GM19372 (cell line): Measurements from ENCODE around the gene EPS8.

Experiments used
- ATAC-seq: cut with Tn5 transposase; IDR thresholded peaks from one replicate; pipeline ENCODE4 v1.9.1; 2021; ENCODE audit warnings: mild to moderate bottlenecking, low read depth, moderate library complexity; ENCODE audit not compliant: unreplicated experiment

Gene EPS8

DNA sequence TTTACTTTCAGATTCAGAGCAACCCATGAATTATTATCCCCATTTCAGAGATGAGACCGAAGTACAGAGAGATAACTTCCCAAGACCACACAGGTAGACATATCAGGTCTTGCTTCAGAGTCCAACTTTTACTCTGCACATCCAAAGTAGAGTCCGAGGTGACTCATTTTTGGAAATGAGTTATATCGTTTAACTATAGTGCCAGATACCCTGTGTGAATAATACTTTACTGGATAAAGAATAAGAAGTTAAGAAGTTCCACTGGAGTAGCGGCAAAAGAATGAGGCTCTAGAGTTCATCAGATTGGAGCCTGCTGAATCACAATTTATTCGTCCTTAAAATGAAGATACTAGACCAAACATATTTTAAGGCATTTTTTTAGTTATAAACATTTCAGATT lies 124.7 kb downstream of the EPS8 start:
- no peak for ATAC-seq

DNA sequence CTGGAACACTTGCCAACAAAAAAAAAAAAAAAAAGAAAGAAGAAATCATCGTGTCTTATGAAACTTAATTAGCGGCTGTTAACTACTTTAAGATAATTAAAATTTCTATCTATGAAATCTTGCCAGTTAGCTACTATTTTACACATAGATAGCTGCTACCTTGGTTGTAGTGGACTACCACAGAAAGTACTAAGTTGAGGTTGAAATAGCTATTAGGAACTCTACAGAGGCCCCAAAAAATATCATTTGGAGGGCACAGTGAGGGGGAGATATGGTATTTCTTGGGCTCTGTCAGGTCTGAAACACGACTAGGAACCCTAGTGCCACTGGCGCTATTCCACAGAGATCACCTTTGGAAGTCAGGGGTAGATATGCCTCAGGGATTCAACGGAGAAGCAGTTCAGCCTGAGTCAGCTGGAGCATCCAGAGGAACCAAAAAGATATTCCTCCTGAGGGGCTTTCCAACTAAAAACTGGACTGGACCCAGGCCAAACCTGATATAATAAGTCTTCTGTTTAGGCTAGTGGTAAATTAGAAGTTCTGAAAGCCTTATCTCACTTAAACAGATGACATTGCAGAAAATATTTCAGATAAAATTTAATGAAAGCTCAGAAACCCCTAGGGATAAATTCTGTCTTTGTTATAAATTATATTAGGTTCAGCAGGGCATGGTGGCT lies 126.1 kb downstream of the EPS8 start:
- ATAC-seq, result no peak

DNA sequence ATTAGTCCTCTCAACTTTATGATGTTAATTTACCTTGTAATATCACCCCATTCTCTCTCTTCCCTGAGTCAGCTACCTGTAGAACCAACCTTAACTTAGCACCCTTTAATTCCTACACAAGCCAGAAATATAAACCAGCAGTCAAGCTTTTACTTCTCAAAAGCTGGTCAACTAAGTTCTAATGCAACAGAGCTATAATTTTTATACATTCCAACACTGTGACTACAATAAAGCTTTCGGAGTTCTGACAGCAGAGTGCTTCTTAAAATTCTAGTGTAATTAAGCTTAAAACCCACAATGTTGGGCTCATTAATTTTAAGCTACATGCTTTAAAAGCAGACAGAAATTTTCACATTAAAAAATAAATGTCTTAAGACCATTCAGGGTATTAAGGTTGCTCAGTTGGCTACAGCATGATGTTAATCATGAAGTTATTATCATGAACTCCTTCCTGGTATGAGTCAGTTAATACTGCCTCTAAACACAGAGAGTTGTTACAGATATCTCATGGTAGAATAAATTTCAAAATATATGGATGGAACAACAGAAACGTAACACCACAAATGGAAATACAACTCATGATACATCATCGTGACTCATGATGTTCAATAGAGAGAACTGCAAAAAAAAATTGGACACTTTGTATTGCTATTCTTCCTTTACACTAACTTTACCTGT lies 126.7 kb downstream of the EPS8 start:
- no peak for ATAC-seq

DNA sequence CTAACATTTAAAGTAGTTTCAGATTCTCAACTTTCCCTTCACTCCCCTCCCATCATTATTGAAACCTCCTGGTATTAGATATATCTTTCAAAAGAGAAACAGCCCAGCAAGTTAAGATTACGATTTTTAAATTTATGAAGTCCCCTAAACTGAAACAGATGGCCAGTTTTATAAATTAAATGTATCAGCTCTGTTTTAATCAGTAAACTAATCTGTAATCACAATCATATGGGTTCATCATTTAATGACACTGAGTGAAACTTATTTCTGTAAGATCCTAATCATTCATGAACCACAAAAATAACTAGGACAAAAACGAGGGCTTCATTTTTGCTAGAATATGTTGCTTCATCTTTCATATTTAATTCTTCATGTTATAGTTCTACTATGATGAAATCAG lies 137.8 kb downstream of the EPS8 start:
- no peak for ATAC-seq

DNA sequence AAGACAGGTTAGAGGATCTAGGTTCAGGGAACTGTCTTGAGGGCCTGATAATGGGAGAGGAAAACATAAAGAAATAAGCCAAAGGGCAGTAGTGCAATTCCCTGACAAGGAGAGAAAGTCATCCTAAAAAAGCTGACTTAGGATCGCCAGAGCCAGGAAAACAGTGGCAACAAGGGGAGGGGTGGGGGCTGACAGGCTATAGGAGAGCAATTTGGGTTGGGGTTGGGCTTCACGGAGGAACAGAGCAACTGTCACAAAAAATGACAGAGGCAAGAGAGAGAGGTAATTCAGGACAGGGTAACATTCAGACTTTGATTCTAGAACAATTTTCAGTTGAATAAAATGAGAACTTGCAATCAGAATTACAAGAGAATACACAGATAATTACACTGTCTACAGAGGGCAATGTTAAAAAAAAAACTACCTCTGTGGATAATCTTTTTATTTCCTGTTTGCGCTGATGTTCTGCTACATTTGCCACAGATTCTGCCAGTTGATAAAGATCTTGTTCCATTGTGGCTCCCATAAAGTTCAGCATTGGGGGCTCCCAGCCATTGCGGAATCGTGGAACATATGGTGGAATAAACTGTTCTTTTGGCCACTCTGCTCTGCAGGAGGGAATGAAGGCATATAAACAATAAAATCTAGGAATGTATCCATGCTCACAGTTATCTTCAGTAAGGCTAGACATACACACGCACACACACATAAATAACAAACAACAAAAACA lies 138.6 kb downstream of the EPS8 start:
- no peak for ATAC-seq

DNA sequence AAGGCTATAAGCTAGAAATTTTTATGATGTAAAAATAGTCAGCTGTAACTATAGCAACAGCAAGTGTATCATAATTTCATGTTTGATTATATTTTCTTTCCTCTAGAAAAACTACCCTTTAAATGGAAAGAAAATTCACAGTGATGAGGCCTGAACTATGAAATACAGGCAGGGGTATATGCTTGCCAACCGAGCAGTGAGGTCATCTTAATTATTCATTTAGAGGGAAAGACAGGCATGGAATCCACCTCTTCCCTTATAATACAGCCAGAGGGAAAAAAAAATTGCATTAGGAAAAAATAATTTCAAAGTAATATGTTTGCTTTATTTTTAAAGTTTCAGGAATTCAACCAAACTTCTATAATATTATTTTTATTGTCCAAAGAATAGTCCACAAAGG lies 139.8 kb downstream of the EPS8 start:
- no peak for ATAC-seq

DNA sequence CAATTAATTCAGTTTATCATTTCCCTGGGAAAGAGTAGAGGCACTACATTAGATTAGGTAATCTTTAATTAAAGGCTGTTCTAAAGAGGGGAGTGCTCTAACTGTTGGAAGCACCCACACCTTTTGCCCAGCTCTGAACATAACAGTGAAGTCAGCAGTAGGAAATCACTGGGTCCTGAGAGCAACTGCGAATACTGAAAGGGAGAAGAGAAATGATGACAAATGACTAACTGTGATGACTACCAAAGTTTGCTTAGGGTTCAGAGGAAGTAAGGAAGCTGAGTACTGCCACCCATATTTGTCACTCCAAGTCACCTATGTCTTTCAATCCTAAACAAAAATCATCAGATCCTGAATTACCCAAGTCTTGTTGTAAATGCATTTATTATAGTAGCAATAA lies 140.6 kb downstream of the EPS8 start:
- ATAC-seq, result no peak

DNA sequence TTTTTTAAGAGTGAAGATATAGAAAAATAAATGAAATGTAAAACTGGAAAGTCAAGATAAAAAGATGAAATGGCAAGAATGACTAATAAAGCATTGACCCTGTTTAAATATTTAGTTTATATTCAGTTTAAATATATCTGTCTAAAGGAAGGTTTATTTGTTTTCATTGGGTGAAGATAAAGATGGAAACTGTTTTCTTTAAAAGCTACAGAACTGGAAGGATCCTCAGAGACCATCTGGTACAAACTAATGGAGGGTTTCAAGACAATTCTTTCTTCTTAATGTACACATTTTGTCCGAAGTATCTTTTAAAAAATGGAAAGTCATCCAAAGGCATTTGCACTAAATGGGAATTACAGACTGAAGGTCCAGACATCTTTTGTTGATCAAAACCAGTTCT lies 142.6 kb downstream of the EPS8 start:
- no peak for ATAC-seq

DNA sequence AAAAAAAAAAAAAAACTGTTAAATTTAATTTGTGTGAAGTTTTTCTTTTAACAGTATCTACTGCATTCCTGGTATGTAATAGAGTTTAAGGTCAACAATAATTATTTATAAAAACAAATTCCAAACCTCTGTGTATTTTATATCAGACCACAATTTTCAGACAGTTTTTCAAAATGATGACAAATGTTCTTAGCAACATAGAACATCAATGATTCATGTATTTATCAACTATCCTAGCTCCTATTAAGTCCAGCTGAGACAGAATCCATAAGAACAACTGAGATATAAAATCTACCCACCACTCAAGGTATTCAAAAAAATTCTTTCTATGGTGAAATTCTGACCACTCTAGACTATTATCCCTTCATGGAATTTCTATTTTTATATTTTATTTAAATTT lies 144.5 kb downstream of the EPS8 start:
- no peak for ATAC-seq

DNA sequence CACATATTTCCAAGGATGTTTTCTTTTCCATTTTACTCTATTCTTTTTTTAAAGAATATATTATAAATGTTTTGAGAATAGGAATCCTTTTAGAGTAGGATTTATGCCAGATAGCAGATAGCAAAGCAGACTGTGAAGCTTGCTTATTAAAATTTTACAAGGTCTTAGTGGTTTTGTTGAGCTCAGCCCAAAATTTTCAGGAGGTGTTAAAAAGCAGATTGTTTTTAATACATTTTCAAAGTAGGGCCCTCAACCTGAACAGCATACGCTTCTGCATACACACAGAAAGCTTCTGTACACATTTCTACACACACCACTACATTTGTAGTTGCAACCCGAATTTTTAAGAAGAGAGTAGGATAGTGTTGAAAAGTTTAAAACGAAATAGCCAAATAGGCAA lies 151.0 kb downstream of the EPS8 start:
- no peak for ATAC-seq

DNA sequence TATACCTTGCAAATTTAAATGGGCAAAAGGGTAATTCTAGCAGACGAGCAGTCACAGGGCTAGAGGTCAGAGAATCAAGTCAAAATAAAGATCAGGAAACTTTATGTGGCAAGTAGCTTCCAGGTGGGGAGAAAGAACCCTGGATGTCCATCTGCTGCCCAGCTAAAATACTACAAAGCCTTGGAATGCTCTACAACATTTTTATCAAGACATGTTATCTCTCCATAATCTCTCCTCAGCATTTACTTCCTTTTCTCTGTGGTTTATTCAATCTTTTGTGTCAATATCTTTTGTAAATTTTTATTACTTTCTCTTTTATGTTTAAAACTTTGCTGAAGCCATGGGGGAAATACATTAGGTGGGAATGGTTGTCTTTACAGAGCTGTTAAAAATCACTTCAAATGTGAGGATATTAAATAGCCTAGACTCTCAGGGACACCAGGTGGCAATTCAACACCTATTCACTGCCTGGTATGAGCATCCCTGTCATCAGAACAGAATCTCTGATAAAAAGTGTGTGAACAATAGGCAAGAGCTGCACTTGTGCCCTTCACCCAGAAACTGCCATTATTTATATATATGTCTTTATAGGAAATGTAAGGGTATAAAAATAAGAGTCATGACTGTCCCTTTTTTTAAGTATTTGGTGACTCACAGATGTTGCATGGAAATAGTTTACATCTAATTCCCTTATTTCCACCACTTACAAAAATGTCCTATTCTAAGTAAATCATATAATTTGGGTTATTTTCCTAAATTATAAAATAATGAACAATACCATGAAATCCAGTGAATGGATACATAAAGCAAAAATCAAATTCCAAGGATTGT lies 152.9 kb downstream of the EPS8 start:
- no peak for ATAC-seq

DNA sequence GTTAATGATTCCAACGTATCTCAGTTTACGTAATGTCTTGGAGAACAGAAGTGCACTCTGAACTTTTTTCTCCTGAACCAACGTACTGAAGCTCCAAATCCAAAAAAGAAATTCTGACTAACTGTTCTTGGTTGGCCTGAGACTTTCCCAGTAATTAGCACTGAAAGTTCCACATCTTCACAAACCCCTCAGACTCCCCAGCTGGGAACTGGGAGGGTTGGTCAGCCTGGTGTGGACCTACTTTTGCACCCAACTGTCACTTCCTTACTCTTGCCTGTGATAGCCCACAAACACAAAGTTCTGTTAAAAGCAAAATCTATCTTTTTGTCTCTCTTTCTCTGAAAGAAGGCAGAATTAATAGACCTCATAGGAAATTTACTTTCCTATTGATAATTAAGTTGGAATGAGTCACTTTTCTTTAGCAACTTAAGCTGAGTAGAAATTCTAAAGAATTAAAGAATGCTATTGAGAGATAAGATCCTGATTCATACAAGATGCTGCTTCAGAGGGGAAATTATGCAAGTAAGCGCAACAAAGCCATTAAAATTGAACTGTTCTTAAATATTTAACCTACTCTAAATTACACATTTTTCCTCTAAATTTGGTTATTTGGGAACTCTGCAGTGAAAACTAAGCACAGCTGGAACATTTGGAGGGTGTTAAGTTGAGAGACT lies 155.0 kb downstream of the EPS8 start:
- ATAC-seq, result no peak

DNA sequence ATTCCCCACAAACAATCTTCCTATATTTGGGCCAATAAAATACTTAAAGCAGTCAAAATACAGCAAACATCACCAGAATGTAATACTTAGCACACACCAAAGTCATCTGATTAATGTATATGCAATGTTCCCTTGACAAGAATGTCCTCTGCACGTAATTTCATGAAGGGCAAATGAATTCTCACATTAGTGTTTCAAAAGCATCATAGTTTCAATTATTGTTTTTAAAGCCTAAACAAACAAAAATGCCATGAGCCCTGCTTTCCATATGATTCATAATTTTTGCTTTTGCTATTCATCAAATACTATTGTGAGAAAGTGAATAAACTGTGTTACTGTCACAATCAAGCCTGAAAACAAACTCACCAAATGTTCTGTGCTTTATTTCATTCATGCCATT lies 156.0 kb downstream of the EPS8 start:
- ATAC-seq, result no peak

DNA sequence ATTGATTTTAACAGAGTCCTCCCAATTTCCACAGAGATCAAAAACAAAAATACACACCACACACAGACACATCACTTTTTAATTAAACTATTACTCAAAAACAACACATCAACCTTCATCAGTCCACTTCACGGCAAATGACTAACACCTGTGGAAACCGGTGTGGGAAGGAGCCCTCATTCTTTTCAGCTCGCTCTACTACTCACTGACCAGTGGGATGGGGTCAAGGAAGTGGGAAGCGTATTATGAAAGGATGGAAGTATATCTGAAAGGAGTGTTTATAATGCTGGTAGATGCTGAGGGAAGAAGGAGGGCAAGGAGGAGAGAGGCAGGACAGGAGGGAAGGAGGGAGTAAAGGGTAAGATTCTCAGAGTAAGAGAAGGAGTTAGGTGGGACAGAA lies 156.5 kb downstream of the EPS8 start:
- ATAC-seq, result no peak

DNA sequence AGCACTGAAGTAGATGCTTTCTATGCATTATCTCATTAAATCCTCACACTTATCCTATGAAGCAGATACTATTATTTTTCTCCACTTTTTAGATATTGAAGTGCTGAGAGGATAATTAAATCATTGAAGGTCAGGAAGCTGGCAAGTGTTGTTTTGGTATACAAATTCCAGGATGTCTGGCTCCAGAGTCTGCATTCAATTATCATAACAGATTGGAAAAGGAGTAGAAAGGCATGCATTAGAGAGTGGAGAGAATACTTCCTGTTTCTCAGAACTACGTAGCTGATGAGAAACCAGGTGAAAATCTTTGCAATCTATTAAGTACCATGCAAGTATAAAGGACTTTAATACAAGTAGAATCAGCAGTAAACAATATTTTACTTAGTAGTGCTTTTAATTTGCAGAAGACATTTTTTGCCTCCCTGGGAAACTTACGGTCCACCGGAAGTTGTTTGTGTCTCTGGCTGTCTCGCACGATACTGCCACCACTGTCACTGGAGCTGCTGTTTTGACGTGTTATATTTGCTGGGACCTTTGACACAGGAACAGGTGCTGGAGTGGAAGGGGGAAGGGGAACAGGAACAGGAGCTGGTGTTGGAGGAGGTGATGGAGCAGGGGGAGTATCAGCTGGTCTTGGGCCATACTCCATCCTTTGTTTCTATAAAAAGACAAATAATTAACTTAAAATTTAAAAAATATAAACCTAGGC lies 158.0 kb downstream of the EPS8 start:
- ATAC-seq, result no peak

DNA sequence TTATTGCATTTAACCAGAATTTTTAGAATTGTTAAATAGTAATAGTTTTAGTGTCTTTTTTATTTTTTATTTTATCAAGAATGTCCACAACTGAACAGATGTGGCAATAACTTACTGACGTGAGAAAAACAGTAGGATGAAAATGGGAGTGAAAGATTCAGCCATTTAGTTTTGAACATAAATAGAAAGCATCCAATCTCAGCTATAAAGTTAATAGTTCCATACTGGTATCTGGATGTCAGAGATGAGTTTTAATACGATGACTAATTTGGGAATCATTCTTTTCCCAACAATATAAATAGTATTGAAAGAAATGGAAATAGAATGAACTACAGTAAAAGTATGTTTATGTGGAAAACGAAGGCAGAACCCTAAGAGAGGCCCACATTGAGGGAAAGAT lies 159.4 kb downstream of the EPS8 start:
- no peak for ATAC-seq

DNA sequence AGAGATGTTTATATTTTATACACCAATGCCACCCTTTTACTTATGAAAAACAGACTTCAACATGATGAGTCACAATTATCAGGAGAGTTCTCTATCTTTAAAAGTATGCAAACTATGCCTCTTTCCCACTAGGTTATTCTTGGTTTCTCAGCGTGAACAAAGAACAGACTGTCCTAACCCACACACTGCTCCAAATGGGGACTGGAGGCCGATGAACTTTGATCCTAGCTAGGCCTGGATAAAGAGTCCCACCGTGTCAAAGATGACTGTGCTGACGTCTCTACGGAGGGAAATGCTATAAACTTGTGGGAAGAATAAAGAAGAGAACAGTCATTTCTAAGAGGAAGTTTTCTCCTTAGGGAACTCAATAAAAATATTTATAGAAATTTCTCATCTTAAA lies 160.1 kb downstream of the EPS8 start:
- no peak for ATAC-seq

DNA sequence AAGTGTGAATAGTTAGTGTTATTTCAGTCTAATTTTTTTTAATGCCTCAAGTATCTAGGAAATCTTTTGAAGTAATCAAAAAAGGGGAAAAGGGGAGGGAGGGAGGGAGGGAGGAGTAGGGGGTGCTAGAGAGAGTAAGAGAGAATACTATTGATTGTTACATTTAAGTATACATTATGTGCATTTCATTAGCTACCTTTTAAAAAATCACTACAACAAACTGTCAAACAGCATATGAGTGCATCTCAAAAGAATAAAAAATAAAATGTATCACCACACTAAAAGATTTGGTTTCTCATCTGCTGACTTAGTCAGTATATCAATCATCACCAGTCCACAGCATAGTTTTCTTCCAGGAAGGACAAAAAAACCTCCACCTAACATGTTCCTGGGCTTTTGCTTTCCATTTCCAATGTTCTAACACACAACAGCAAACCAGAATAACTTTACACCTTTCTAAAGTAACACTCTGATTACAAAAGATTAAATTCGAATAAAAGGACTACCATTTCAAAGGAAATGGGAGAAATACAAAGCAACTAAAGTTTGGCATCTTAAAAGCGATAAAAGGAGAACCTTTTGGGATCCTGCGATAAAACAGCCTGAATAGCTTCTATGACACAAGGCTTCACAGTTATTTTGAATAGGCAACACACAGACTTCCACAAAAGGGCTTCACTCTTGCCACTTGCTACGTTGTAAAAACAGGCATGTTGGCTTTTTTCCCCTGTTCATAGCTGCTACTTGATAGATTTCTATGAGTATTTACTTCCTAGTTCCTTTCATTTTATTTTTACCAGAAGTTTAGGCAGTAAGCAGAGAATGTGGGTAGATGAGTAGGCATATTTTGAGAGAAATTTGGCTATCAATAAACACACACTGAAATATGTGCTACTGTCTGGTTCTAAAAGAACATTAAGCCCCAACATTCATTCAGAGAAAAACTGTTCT lies 160.9 kb downstream of the EPS8 start:
- ATAC-seq, result no peak

DNA sequence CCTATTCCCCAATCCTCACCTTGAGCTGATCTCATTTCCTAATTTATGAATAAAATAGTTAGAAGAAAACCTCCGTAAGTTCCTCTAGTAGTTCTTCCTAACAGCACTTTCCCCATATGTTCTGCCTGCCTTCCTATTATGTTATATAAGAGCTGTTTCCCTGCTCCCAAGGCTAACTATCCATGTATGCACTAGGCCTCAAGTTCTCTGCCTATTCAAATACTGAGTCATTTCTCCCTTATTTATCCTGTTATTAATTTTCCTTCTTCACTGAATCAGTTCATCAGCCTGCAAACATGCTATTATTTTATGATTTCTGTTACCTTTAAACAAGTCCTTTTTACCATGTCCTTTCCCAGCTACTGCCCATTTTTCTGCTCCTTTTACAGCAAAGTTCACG lies 164.1 kb downstream of the EPS8 start:
- ATAC-seq, result no peak
